ENCODE measurements around the gene YARS1. TPM values are rescaled to one million over a fixed set of nuclear protein-coding genes. Genes with fewer than 3 reads are reported as not detected.

Gene YARS1
- total and polyA plus RNA-seq, 2 of the 13 experiments (the other 11 are each of a cell fraction or from before 2014, with no cell fraction given), result 50.1 to 113 TPM

DNA sequence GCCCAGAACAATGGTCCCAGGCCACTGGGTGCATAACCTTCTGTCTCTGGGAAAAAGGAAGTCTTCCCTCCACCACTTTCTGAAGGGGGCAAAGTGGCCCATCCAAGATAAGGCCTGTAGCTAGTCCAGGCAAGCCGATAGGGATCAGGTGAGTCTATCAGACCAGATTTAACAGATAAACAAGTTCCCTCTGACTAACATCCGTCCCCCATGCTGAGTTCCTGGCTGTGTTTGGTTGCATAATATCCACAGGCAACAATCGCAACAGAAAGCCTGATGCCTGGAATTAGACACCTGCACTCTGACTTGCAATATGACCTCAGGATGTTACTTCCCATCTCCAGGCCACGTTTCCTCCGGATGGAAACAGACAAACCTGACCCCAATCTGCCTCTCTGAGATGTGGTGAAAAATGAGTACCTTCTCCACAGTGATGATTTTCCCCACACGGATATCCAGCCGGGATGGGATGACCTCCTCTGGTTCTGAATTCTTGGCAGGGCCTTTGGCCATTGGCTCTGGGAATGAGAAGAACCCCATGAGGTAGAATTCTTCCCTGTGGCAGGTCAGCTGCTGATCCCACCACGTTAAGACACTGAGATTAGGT is 36.4 kb downstream of the YARS1 start:
- no peak overlapping the region for H2AFZ ChIP-seq (ENCODE audit: low read length)
- no TSS peak for BruUV-seq (replicated peaks)
- 98% methylated on average over 8 of the region's 8 CpGs for WGBS (ENCODE audit: low lambda C conversion rate)
- no peaks in the 10 kb centered on the region for H4K20me1 ChIP-seq (ENCODE audit: insufficient read depth, low read length)
- H3K9ac ChIP-seq (ENCODE audit: insufficient read depth, low read depth, low read length), result no peak overlapping the region
- H3K4me2 ChIP-seq (ENCODE audit: low read depth, low read length), result no peak overlapping the region
- no peaks in the 10 kb centered on the region for H3K27me3 ChIP-seq (ENCODE audit: control insufficient read depth in 1 of 2, insufficient read depth in 2 of 2, low read length in 2 of 2)
- TF ChIP-seq, protein P1, sequence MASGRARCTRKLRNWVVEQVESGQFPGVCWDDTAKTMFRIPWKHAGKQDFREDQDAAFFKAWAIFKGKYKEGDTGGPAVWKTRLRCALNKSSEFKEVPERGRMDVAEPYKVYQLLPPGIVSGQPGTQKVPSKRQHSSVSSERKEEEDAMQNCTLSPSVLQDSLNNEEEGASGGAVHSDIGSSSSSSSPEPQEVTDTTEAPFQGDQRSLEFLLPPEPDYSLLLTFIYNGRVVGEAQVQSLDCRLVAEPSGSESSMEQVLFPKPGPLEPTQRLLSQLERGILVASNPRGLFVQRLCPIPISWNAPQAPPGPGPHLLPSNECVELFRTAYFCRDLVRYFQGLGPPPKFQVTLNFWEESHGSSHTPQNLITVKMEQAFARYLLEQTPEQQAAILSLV (CRISPR knock-in tag; IDR thresholded peaks at IDR 0.05; ENCODE audit: borderline replicate concordance), result no peak
- TF ChIP-seq, protein P2, sequence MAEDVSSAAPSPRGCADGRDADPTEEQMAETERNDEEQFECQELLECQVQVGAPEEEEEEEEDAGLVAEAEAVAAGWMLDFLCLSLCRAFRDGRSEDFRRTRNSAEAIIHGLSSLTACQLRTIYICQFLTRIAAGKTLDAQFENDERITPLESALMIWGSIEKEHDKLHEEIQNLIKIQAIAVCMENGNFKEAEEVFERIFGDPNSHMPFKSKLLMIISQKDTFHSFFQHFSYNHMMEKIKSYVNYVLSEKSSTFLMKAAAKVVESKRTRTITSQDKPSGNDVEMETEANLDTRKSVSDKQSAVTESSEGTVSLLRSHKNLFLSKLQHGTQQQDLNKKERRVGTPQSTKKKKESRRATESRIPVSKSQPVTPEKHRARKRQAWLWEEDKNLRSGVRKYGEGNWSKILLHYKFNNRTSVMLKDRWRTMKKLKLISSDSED (CRISPR knock-in tag; IDR thresholded peaks at IDR 0.05), result no peak
- TF ChIP-seq EED (CRISPR knock-in tag; IDR thresholded peaks at IDR 0.05), result no peak
- TF ChIP-seq MATR3 (CRISPR knock-in tag; IDR thresholded peaks at IDR 0.05), result no peak
- no peaks in the 10 kb centered on the region for H3K4me1 ChIP-seq (ENCODE audit: insufficient read depth, low read length)
- ChIA-PET POLR2A (no interaction called here), CTCF (ENCODE audit: low intra/inter-chr PET ratio, low total read pairs) (no interaction called here)
- intact Hi-C loops (cut with micrococcal nuclease; ENCODE audit: unreplicated experiment), result no loop called here
- H3K9me3 ChIP-seq (ENCODE audit: low read length), result no peaks in the 10 kb centered on the region
- no peak for FAIRE-seq
- in situ Hi-C loops (cut with HindIII; ENCODE audit: extremely low pct_ligation_motif_present, low pct_unique_long_range_greater_than_20kb), result no loop called here
- no peak for ATAC-seq
- no peak overlapping the region for H3K4me3 ChIP-seq (replicated peaks in 1 of 3; ENCODE audit: insufficient read depth in 1 of 3, low read depth in 2 of 3, low read length in 3 of 3)
- no peak overlapping the region for H3K27ac ChIP-seq (ENCODE audit: extremely low read length, insufficient read depth, low read length)
- no peaks in the 10 kb centered on the region for H3K79me2 ChIP-seq (ENCODE audit: insufficient read depth, low read length)
- no peak for DNase-seq (ENCODE audit: low spot score)
- H3K36me3 ChIP-seq (replicated peaks in 1 of 2; ENCODE audit: control insufficient read depth in 1 of 2, insufficient read depth in 2 of 2, low read length in 2 of 2), result peaks cover 36 to 85% of the 10 kb centered on the region in 2 experiments

DNA sequence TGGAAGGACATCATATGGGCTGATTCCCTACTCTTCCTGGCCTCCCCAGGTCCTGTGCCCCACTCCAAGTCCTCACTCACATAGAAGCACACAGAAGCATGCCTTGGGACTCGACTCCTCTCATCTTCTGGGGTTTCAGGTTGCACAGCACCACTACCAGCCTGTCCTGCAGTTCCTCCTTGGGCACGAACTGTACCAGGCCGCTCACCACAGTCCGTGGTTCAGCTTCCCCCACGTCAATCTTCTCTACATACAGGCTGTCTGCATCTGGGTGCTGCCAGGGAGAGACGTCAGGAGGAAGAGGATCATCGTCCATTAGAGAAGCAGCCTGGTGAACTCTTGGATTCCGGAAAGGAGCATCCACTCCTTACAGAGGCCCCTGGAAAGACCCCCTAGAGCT is 37.2 kb downstream of the YARS1 start:
- no peak for DNase-seq (ENCODE audit: low spot score)
- ATAC-seq, result no peak
- Histone ChIP-seq H3K4me1 (ENCODE audit: insufficient read depth, low read length) (no peaks in the 10 kb centered on the region), H3K4me2 (ENCODE audit: low read depth, low read length) (no peak overlapping the region), H3K27ac (ENCODE audit: extremely low read length, insufficient read depth, low read length) (no peak overlapping the region), H3K27me3 (ENCODE audit: control insufficient read depth in 1 of 2, insufficient read depth in 2 of 2, low read length in 2 of 2) (no peaks in the 10 kb centered on the region), H2AFZ (ENCODE audit: low read length) (no peak overlapping the region), H3K9ac (ENCODE audit: insufficient read depth, low read depth, low read length) (no peak overlapping the region), H3K4me3 (replicated peaks in 1 of 3; ENCODE audit: insufficient read depth in 1 of 3, low read depth in 2 of 3, low read length in 3 of 3) (no peak overlapping the region), H3K9me3 (ENCODE audit: low read length) (no peaks in the 10 kb centered on the region), H3K79me2 (ENCODE audit: insufficient read depth, low read length) (no peaks in the 10 kb centered on the region), H3K36me3 (replicated peaks in 1 of 2; ENCODE audit: control insufficient read depth in 1 of 2, insufficient read depth in 2 of 2, low read length in 2 of 2) (peaks cover 41 to 88% of the 10 kb centered on the region in 2 experiments), H4K20me1 (ENCODE audit: insufficient read depth, low read length) (no peaks in the 10 kb centered on the region)
- intact Hi-C loops (cut with micrococcal nuclease; ENCODE audit: unreplicated experiment), result no loop called here
- WGBS (ENCODE audit: low lambda C conversion rate), result 98% methylated on average over 8 of the region's 8 CpGs
- no peak for FAIRE-seq
- ChIA-PET POLR2A (no interaction called here), CTCF (ENCODE audit: low intra/inter-chr PET ratio, low total read pairs) (no interaction called here)
- in situ Hi-C loops (cut with HindIII; ENCODE audit: extremely low pct_ligation_motif_present, low pct_unique_long_range_greater_than_20kb), result no loop called here
- no TSS peak for BruUV-seq (replicated peaks)
- no peak for TF ChIP-seq KLF15 (CRISPR knock-in tag; IDR thresholded peaks at IDR 0.05; ENCODE audit: borderline replicate concordance)
- TF ChIP-seq ZNF317 (CRISPR knock-in tag; IDR thresholded peaks at IDR 0.05), result no peak
- TF ChIP-seq SMARCC2 (IDR thresholded peaks at IDR 0.05), result no peak
- no peak for TF ChIP-seq ZNF775 (CRISPR knock-in tag; IDR thresholded peaks at IDR 0.05; ENCODE audit: borderline replicate concordance)
- no peak for TF ChIP-seq ARNT2 (CRISPR knock-in tag; IDR thresholded peaks at IDR 0.05; ENCODE audit: low read depth)
- TF ChIP-seq KLF6 (CRISPR knock-in tag; IDR thresholded peaks at IDR 0.05), result no peak
- no peak for TF ChIP-seq PHF5A (CRISPR knock-in tag; IDR thresholded peaks at IDR 0.05; ENCODE audit: low read depth, unreplicated experiment)
- TF ChIP-seq, protein P3, sequence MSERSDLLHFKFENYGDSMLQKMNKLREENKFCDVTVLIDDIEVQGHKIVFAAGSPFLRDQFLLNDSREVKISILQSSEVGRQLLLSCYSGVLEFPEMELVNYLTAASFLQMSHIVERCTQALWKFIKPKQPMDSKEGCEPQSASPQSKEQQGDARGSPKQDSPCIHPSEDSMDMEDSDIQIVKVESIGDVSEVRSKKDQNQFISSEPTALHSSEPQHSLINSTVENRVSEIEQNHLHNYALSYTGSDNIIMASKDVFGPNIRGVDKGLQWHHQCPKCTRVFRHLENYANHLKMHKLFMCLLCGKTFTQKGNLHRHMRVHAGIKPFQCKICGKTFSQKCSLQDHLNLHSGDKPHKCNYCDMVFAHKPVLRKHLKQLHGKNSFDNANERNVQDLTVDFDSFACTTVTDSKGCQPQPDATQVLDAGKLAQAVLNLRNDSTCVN (CRISPR knock-in tag; IDR thresholded peaks at IDR 0.05; ENCODE audit: borderline replicate concordance), result no peak
- TF ChIP-seq ZNF546 (CRISPR knock-in tag; conservative IDR thresholded peaks at IDR 0.05), result no peak
- TF ChIP-seq, protein P4, sequence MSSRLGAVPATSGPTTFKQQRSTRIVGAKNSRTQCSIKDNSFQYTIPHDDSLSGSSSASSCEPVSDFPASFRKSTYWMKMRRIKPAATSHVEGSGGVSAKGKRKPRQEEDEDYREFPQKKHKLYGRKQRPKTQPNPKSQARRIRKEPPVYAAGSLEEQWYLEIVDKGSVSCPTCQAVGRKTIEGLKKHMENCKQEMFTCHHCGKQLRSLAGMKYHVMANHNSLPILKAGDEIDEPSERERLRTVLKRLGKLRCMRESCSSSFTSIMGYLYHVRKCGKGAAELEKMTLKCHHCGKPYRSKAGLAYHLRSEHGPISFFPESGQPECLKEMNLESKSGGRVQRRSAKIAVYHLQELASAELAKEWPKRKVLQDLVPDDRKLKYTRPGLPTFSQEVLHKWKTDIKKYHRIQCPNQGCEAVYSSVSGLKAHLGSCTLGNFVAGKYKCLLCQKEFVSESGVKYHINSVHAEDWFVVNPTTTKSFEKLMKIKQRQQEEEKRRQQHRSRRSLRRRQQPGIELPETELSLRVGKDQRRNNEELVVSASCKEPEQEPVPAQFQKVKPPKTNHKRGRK (CRISPR knock-in tag; IDR thresholded peaks at IDR 0.05), result no peak

All from HepG2 (cell line).